GM18505 (cell line): ENCODE measurements around the gene HMCN1.

Experiments used
- ATAC-seq: cut with Tn5 transposase; IDR thresholded peaks from one replicate; pipeline ENCODE4 v1.9.1; 2021; ENCODE audit not compliant: unreplicated experiment
- POLR2A ChIP-seq: IDR thresholded peaks from 4 replicates; pipeline ENCODE4 v1.6.1; 2011; ENCODE audit warnings: borderline replicate concordance; ENCODE audit not compliant: insufficient read depth, insufficient read length; ENCODE audit errors: extremely low read depth

HMCN1 gene

GRCh38 chr1:185895208-185895900 lies 161.2 kb downstream of the HMCN1 start:
- no peak for TF ChIP-seq POLR2A
- no peak for ATAC-seq

GRCh38 chr1:185896863-185897262 lies 162.7 kb downstream of the HMCN1 start:
- ATAC-seq: no peak
- no peak for TF ChIP-seq POLR2A

- ATAC-seq: no peak
- no peak for TF ChIP-seq POLR2A
Measured at GRCh38 chr1:185906186-185906585, 172.0 kb downstream of the HMCN1 start.

GRCh38 chr1:185907246-185907645 lies 173.1 kb downstream of the HMCN1 start:
- no peak for TF ChIP-seq POLR2A
- ATAC-seq: no peak

GRCh38 chr1:185911978-185912377 lies 177.8 kb downstream of the HMCN1 start:
- TF ChIP-seq POLR2A: no peak
- no peak for ATAC-seq

- no peak for TF ChIP-seq POLR2A
- no peak for ATAC-seq
Measured at GRCh38 chr1:185912504-185912903, 178.3 kb downstream of the HMCN1 start.

- no peak for TF ChIP-seq POLR2A
- no peak for ATAC-seq
Measured at GRCh38 chr1:185914089-185914488, 179.9 kb downstream of the HMCN1 start.

- TF ChIP-seq POLR2A: no peak
- ATAC-seq: no peak
Measured at GRCh38 chr1:185916861-185917260, 182.7 kb downstream of the HMCN1 start.

- no peak for TF ChIP-seq POLR2A
- ATAC-seq: no peak
Measured at GRCh38 chr1:185917646-185918045, 183.5 kb downstream of the HMCN1 start.

GRCh38 chr1:185920602-185921001 lies 186.4 kb downstream of the HMCN1 start:
- TF ChIP-seq POLR2A: no peak
- ATAC-seq: no peak

GRCh38 chr1:185921636-185922035 lies 187.4 kb downstream of the HMCN1 start:
- no peak for TF ChIP-seq POLR2A
- no peak for ATAC-seq

GRCh38 chr1:185926588-185926987 lies 192.4 kb downstream of the HMCN1 start:
- no peak for ATAC-seq
- no peak for TF ChIP-seq POLR2A

GRCh38 chr1:185929776-185930175 lies 195.6 kb downstream of the HMCN1 start:
- ATAC-seq: no peak
- no peak for TF ChIP-seq POLR2A

- no peak for ATAC-seq
- TF ChIP-seq POLR2A: no peak
Measured at GRCh38 chr1:185931438-185931837, 197.2 kb downstream of the HMCN1 start.

GRCh38 chr1:185933580-185933979 lies 199.4 kb downstream of the HMCN1 start:
- TF ChIP-seq POLR2A: no peak
- no peak for ATAC-seq

- TF ChIP-seq POLR2A: no peak
- no peak for ATAC-seq
Measured at GRCh38 chr1:185934476-185935189, 200.4 kb downstream of the HMCN1 start.
